HFFc6 (cell line): ENCODE results near the gene TRPM4. TPM values are rescaled to one million over a fixed set of nuclear protein-coding genes. Genes with fewer than 3 reads are reported as not detected.
A peak's percentile ranks its signal among the peaks of the same experiment; 100 is the strongest.

Experiments used
- DNase-seq: peaks from one replicate; pipeline ENCODE4 v3.0.0-alpha.2; 2018
- H3K27ac Mint-ChIP-seq: 2 replicates; pipeline ENCODE4 v1.8.0; 2020; ENCODE audit warnings: mild to moderate bottlenecking, mixed read lengths
- H3K27me3 Mint-ChIP-seq: 2 replicates; pipeline ENCODE4 v1.8.0; 2021; ENCODE audit warnings: mild to moderate bottlenecking, moderate library complexity, mixed read lengths; ENCODE audit not compliant: insufficient read depth
- H3K36me3 Mint-ChIP-seq: 2 replicates; pipeline ENCODE4 v1.8.0; 2021; ENCODE audit warnings: low read depth, mixed read lengths
- H3K4me1 Mint-ChIP-seq: 2 replicates; pipeline ENCODE4 v1.8.0; 2020; ENCODE audit warnings: low read depth, mixed read lengths
- H3K4me3 Mint-ChIP-seq: 2 replicates; pipeline ENCODE4 v1.8.0; 2020; ENCODE audit warnings: mild to moderate bottlenecking, moderate library complexity, mixed read lengths
- H3K9me3 Mint-ChIP-seq: 2 replicates; pipeline ENCODE4 v1.8.0; 2020; ENCODE audit warnings: mild to moderate bottlenecking, mixed read lengths
- CTCF ChIP-seq: fragments of 200-600 bp; sonication (generic); IDR thresholded peaks from 2 replicates; pipeline ENCODE4 v1.5.0; 2021; ENCODE audit warnings: antibody characterized with exemption, mild to moderate bottlenecking
- total RNA-seq, 6 experiments: library from RNA; stranded (reverse); fragmentation: NEBNext Ultra II Directional; extraction: Animal tissue kit (Norgen Biotek cat#: 25700); gene quantifications; 2 replicates in 1 of 6; 3 replicates in 5 of 6; pipeline ENCODE4 v1.2.3, GENCODE V29; 2021

The TRPM4 gene
- total RNA-seq, 6 experiments from 2014 or later, result 25.5 to 32.5 (median 30.5) TPM

GRCh38 chr19:49113762-49114629 is 43.6 kb upstream of the TRPM4 start, which contains the start of gene LIN7B:
Gene LIN7B, plus strand, starts transcription at chr19:49114370. Its CDS starts 35 bp downstream, at chr19:49114405.
- peaks cover 57% of the 10 kb centered on the region for H3K4me1 Mint-ChIP-seq
- peaks cover 7% of the 10 kb centered on the region for H3K36me3 Mint-ChIP-seq
- H3K27me3 Mint-ChIP-seq, result peaks cover 4% of the 10 kb centered on the region
- H3K4me3 Mint-ChIP-seq, result peak within 1 kb of the TSS; percentile 86
- peak; percentile 48 for DNase-seq
- peak; percentile 70 for TF ChIP-seq CTCF
- peak within 1 kb of the TSS; percentile 43 for H3K27ac Mint-ChIP-seq
- H3K9me3 Mint-ChIP-seq, result no peaks in the 10 kb centered on the region

- no peak for TF ChIP-seq CTCF
- Mint-ChIP-seq H3K4me1 (peaks cover 49% of the 10 kb centered on the region), H3K27ac (peak overlapping the region; percentile 43), H3K4me3 (peak overlapping the region; percentile 86), H3K27me3 (peaks cover 3% of the 10 kb centered on the region), H3K36me3 (0 out of 2 replicates have a peak, but pooled peaks cover 3% of the 10 kb centered on the region), H3K9me3 (no peaks in the 10 kb centered on the region)
- DNase-seq, result peak; percentile 32
Measured at GRCh38 chr19:49114630-49115363, 42.8 kb upstream of the TRPM4 start.

- Mint-ChIP-seq H3K9me3 (no peaks in the 10 kb centered on the region), H3K27ac (no peak overlapping the region), H3K36me3 (0 out of 2 replicates have a peak, but pooled peaks cover 3% of the 10 kb centered on the region), H3K4me3 (no peak overlapping the region), H3K4me1 (peaks cover 31% of the 10 kb centered on the region), H3K27me3 (peaks cover 9% of the 10 kb centered on the region)
- DNase-seq, result no peak
- TF ChIP-seq CTCF, result no peak
Measured at GRCh38 chr19:49116544-49116943, 41.0 kb upstream of the TRPM4 start.

GRCh38 chr19:49117677-49118564 is 39.7 kb upstream of the TRPM4 start:
- Mint-ChIP-seq H3K27ac (peak overlapping the region; percentile 77), H3K4me1 (peaks cover 31% of the 10 kb centered on the region), H3K36me3 (0 out of 2 replicates have a peak, but pooled peaks cover 3% of the 10 kb centered on the region), H3K4me3 (peak overlapping the region; percentile 89), H3K27me3 (peaks cover 9% of the 10 kb centered on the region), H3K9me3 (no peaks in the 10 kb centered on the region)
- no peak for DNase-seq
- TF ChIP-seq CTCF, result no peak
